Esophagus squamous epithelium (tissue), 4 donors: Measurements from ENCODE around the gene RPP38.

ENCODE experiments used
- CTCF ChIP-seq, 6 experiments: fragments of 450-650 bp in 4 of 6; fragments of 200-600 bp in 2 of 6; sonication (generic) in 2 of 6; IDR thresholded peaks; one replicate each; pipeline ENCODE4 v1.5.1; 2016 to 2019; ENCODE audit warnings: antibody characterized with exemption in 6 of 6, mild to moderate bottlenecking in 4 of 6, moderate library complexity in 4 of 6
- POLR2A ChIP-seq, 4 donors: fragments of 450-650 bp; IDR thresholded peaks; one replicate each; pipeline ENCODE4 v1.6.1; 2017; ENCODE audit warnings: antibody characterized with exemption in 4 of 4, mild to moderate bottlenecking in 4 of 4, moderate library complexity in 3 of 4

DNA sequence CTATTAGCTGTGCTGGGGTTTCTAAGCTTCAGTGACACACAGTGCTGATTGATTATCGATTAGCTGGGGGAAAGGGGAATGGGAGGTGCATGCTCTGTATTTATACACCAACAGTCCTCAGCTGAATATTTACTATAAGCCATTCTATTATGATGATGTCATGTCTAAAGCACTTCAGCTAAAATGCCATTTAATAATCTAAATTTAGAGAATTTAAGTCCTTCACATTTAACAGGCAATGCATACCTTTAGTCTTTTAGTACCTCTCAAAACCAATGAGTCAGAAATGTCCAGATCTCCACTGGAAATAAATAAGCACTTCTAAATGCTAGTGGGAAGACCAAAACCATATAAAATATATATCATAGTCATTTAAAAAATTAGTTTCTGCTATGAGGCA, 24.6 kb downstream of the RPP38 start:
- TF ChIP-seq CTCF (IDR thresholded peaks at IDR 0.05), result no peak
- TF ChIP-seq POLR2A (IDR thresholded peaks at IDR 0.05), result no peak
